ENCODE data around the gene INF2.

The INF2 gene

GRCh38 chr14:104755621-104756020 lies 66.2 kb downstream of the INF2 start:
- DNase-seq, result no peak

GRCh38 chr14:104756477-104757237 lies 67.2 kb downstream of the INF2 start:
- DNase-seq, result no peak

GRCh38 chr14:104757238-104757585 lies 67.8 kb downstream of the INF2 start:
- DNase-seq, result no peak

GRCh38 chr14:104757681-104758392 lies 68.4 kb downstream of the INF2 start:
- DNase-seq, result no peak

- DNase-seq, result no peak
These were observed 69.9 kb downstream of the INF2 start for GRCh38 chr14:104758981-104759969.

- no peak for DNase-seq
These were observed 76.1 kb downstream of the INF2 start for GRCh38 chr14:104765517-104765916.

- DNase-seq, result no peak
These were observed 76.9 kb downstream of the INF2 start for GRCh38 chr14:104766256-104766862.

GRCh38 chr14:104766863-104767633 lies 77.6 kb downstream of the INF2 start:
- DNase-seq, result no peak

GRCh38 chr14:104767634-104767918 lies 78.2 kb downstream of the INF2 start:
- DNase-seq, result no peak

- peak; percentile 85 for DNase-seq
These were observed 79.3 kb downstream of the INF2 start for GRCh38 chr14:104768437-104769323.

GRCh38 chr14:104769324-104770071 lies 80.1 kb downstream of the INF2 start:
- DNase-seq, result no peak

- DNase-seq, result no peak
These were observed 80.7 kb downstream of the INF2 start for GRCh38 chr14:104770072-104770579.

GRCh38 chr14:104770851-104771272 lies 81.4 kb downstream of the INF2 start:
- DNase-seq, result no peak

- no peak for DNase-seq
These were observed 82.0 kb downstream of the INF2 start for GRCh38 chr14:104771374-104771773.
